Calu3 (cell line): Measurements from ENCODE around the gene SCN5A. TPM values are rescaled to one million over a fixed set of nuclear protein-coding genes. Genes with fewer than 3 reads are reported as not detected.

Experiments
- BruUV-seq: library from RNA; stranded (reverse); fragments of 400-500 nt; replicated peaks from 2 replicates; lab custom pipeline; 2021; lab: Mats Ljungman, UMichigan
- CTCF ChIA-PET: fragments of 300-600 bp; sonication (Branson Sonifier 250); formaldehyde crosslinking; loops from one replicate; lab custom pipeline; 2022; ENCODE audit warnings: antibody characterized with exemption; lab: Charles Lee
- DNase-seq: peaks from one replicate; pipeline ENCODE4 v3.0.0; 2022
- H3K27ac Mint-ChIP-seq: one replicate; pipeline ENCODE4 v1.8.0; 2022; ENCODE audit warnings: mixed read lengths; ENCODE audit not compliant: unreplicated experiment
- H3K27me3 Mint-ChIP-seq: one replicate; pipeline ENCODE4 v1.8.0; 2022; ENCODE audit warnings: mixed read lengths; ENCODE audit not compliant: unreplicated experiment
- H3K36me3 Mint-ChIP-seq: one replicate; pipeline ENCODE4 v1.8.0; 2022; ENCODE audit warnings: mild to moderate bottlenecking, moderate library complexity, mixed read lengths; ENCODE audit not compliant: insufficient read depth, unreplicated experiment
- H3K4me1 Mint-ChIP-seq: one replicate; pipeline ENCODE4 v1.8.0; 2022; ENCODE audit warnings: mild to moderate bottlenecking, low read depth, mixed read lengths; ENCODE audit not compliant: unreplicated experiment
- H3K4me3 Mint-ChIP-seq: one replicate; pipeline ENCODE4 v1.8.0; 2022; ENCODE audit warnings: mild to moderate bottlenecking, low read depth, moderate library complexity, mixed read lengths; ENCODE audit not compliant: unreplicated experiment
- H3K9me3 Mint-ChIP-seq: one replicate; pipeline ENCODE4 v1.8.0; 2022; ENCODE audit warnings: low read depth, mixed read lengths; ENCODE audit not compliant: unreplicated experiment
- CTCF ChIP-seq: fragments of 200-600 bp; IDR thresholded peaks from one replicate; pipeline ENCODE4 v1.8.0; 2022; ENCODE audit warnings: antibody characterized with exemption; ENCODE audit not compliant: unreplicated experiment
- intact Hi-C: fragments of 100-400 bp; cut with micrococcal nuclease; formaldehyde crosslinking; loops from one replicate; pipeline ENCODE4 v1.10.0; 2022; ENCODE audit not compliant: unreplicated experiment
- total RNA-seq: library from RNA; stranded (reverse); gene quantifications from 2 replicates; pipeline ENCODE4 v1.2.3, GENCODE V29; 2022

The SCN5A gene
- total RNA-seq, 1 experiment from 2014 or later: 0.61 TPM

- CTCF ChIA-PET: interaction anchor here (0.6 to 0.8 kb wide), 3 partner anchors 187 to 626 kb away, joined by 3 to 4 read pairs (median 3); no protein-coding TSS in a partner anchor
- DNase-seq: no peak
- peaks cover 43% of the 10 kb centered on the region for H3K27me3 Mint-ChIP-seq
- no peak overlapping the region for H3K4me3 Mint-ChIP-seq
- BruUV-seq: no TSS peak
- intact Hi-C loops: no loop called here
- H3K36me3 Mint-ChIP-seq: no peaks in the 10 kb centered on the region
- no peaks in the 10 kb centered on the region for H3K9me3 Mint-ChIP-seq
- H3K4me1 Mint-ChIP-seq: no peaks in the 10 kb centered on the region
- no peak overlapping the region for H3K27ac Mint-ChIP-seq
- TF ChIP-seq CTCF: no peak
Observed at GRCh38 chr3:38561746-38562466, 87.6 kb downstream of the SCN5A start.

GRCh38 chr3:38560996-38561717, 88.3 kb downstream of the SCN5A start:
- Mint-ChIP-seq H3K27me3 (peaks cover 50% of the 10 kb centered on the region), H3K4me3 (no peak overlapping the region), H3K27ac (no peak overlapping the region), H3K4me1 (no peaks in the 10 kb centered on the region), H3K36me3 (no peaks in the 10 kb centered on the region), H3K9me3 (no peaks in the 10 kb centered on the region)
- no TSS peak for BruUV-seq
- CTCF ChIA-PET: interaction anchor here (0.6 to 0.8 kb wide), 3 partner anchors 186 to 626 kb away, joined by 3 to 4 read pairs (median 3); no protein-coding TSS in a partner anchor
- intact Hi-C loops: no loop called here
- TF ChIP-seq CTCF: no peak
- DNase-seq: no peak

GRCh38 chr3:38560284-38560683, 89.2 kb downstream of the SCN5A start:
- Mint-ChIP-seq H3K4me3 (no peak overlapping the region), H3K4me1 (no peaks in the 10 kb centered on the region), H3K27ac (no peak overlapping the region), H3K27me3 (peaks cover 59% of the 10 kb centered on the region), H3K36me3 (no peaks in the 10 kb centered on the region), H3K9me3 (no peaks in the 10 kb centered on the region)
- no TSS peak for BruUV-seq
- intact Hi-C loops: no loop called here
- TF ChIP-seq CTCF: no peak
- no peak for DNase-seq
- CTCF ChIA-PET: no interaction called here

GRCh38 chr3:38558864-38559263, 90.6 kb downstream of the SCN5A start:
- H3K36me3 Mint-ChIP-seq: no peaks in the 10 kb centered on the region
- no TSS peak for BruUV-seq
- DNase-seq: no peak
- no peak for TF ChIP-seq CTCF
- CTCF ChIA-PET: no interaction called here
- no peak overlapping the region for H3K4me3 Mint-ChIP-seq
- no peaks in the 10 kb centered on the region for H3K9me3 Mint-ChIP-seq
- intact Hi-C loops: no loop called here
- no peaks in the 10 kb centered on the region for H3K4me1 Mint-ChIP-seq
- peaks cover 58% of the 10 kb centered on the region for H3K27me3 Mint-ChIP-seq
- H3K27ac Mint-ChIP-seq: no peak overlapping the region
